ENCODE results near the gene TUBB.

- TF ChIP-seq CTCF (IDR thresholded peaks at IDR 0.05) (no peak), EP300 (IDR thresholded peaks at IDR 0.05) (no peak)
These were observed 49.2 kb upstream of the TUBB start for GRCh38 chr6:30670760-30671527.
